C4-2B (cell line): ENCODE data around the gene SCN7A.

ENCODE experiments used
- ZFX ChIP-seq: fragments of 450-650 bp; IDR thresholded peaks from 2 replicates; pipeline ENCODE4 v1.6.1; 2017
- TF ChIP-seq, protein P1 (sequence below): fragments of 450-650 bp; conservative IDR thresholded peaks from 2 replicates; pipeline ENCODE4 v1.5.1; 2017; ENCODE audit warnings: mild to moderate bottlenecking

DNA sequence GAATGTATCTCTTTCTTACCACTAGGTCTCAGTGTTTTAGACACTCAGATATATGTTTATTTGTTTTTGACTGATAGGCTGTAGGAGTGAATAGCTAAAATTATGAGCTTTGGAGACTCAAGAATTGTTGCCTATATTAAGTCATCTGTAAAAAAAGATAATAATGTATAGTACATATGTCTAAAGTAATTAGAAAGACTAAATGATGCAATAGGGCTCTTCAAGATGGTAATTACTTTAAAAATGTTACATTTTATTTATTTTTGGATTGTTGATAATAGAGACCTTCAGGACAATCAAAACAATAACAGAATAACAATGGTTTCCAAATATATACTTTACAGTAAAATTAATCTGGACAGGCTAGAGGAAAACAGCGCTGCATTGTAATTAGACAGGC, 19.9 kb upstream of the SCN7A start:
- TF ChIP-seq, protein P1, sequence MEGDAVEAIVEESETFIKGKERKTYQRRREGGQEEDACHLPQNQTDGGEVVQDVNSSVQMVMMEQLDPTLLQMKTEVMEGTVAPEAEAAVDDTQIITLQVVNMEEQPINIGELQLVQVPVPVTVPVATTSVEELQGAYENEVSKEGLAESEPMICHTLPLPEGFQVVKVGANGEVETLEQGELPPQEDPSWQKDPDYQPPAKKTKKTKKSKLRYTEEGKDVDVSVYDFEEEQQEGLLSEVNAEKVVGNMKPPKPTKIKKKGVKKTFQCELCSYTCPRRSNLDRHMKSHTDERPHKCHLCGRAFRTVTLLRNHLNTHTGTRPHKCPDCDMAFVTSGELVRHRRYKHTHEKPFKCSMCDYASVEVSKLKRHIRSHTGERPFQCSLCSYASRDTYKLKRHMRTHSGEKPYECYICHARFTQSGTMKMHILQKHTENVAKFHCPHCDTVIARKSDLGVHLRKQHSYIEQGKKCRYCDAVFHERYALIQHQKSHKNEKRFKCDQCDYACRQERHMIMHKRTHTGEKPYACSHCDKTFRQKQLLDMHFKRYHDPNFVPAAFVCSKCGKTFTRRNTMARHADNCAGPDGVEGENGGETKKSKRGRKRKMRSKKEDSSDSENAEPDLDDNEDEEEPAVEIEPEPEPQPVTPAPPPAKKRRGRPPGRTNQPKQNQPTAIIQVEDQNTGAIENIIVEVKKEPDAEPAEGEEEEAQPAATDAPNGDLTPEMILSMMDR: no peak
- no peak for TF ChIP-seq ZFX
